ENCODE measurements around the gene FAM47C. TPM values are rescaled to one million over a fixed set of nuclear protein-coding genes. Genes with fewer than 3 reads are reported as not detected.
"Not testable (repeated sequence)": the region's sequence is repeated elsewhere in the genome, so short reads cannot be mapped to it uniquely, and the experiment has no call there.

FAM47C gene
- total RNA-seq, 4 donors from 2014 or later = not detected

- no peaks in the 10 kb centered on the region for H3K36me3 ChIP-seq
- TF ChIP-seq CTCF (IDR thresholded peaks at IDR 0.05) (no peak), POLR2A (IDR thresholded peaks at IDR 0.05) (no peak), POLR2AphosphoS5 (IDR thresholded peaks at IDR 0.05) (no peak), EP300 (IDR thresholded peaks at IDR 0.05; ENCODE audit: low read depth) (no peak)
- H3K27ac ChIP-seq = no peak overlapping the region
- 51% methylated on average over 4 of the region's 4 CpGs; no CpG with 5 or more reads in 1 of the 2 donors for WGBS, 2 donors (ENCODE audit: low coverage in 1 of 2)
- no peaks in the 10 kb centered on the region for H3K27me3 ChIP-seq
- H3K9me3 ChIP-seq = no peaks in the 10 kb centered on the region
- in situ Hi-C loops (cut with MboI; ENCODE audit: low pct_ligation_motif_present in 1 of 4, low pct_unique_long_range_greater_than_20kb in 1 of 4, low sequenced_read_pairs in 3 of 4) = no loop called here
- intact Hi-C loops (cut with DNase I; ENCODE audit: low total_unique reads) = no loop called here
- H3K4me3 ChIP-seq = no peak overlapping the region
- no peaks in the 10 kb centered on the region for H3K4me1 ChIP-seq
- no peak for DNase-seq
Observed at GRCh38 chrX:37047776-37048175, 39.6 kb downstream of the FAM47C start.

GRCh38 chrX:37057572-37057971, 49.4 kb downstream of the FAM47C start:
- H3K4me1 ChIP-seq; intact Hi-C loops (cut with DNase I; ENCODE audit: low total_unique reads); H3K9me3 ChIP-seq; H3K4me3 ChIP-seq; H3K36me3 ChIP-seq; in situ Hi-C loops (cut with MboI; ENCODE audit: low pct_ligation_motif_present in 1 of 4, low pct_unique_long_range_greater_than_20kb in 1 of 4, low sequenced_read_pairs in 3 of 4); DNase-seq; H3K27ac ChIP-seq; H3K27me3 ChIP-seq: not testable (repeated sequence)

- in situ Hi-C loops (cut with MboI; ENCODE audit: low pct_ligation_motif_present in 1 of 4, low pct_unique_long_range_greater_than_20kb in 1 of 4, low sequenced_read_pairs in 3 of 4) = no loop called here
Observed at GRCh38 chrX:37060999-37061398, 52.8 kb downstream of the FAM47C start.

More at GRCh38 chrX:37060999-37061398, 52.8 kb downstream of the FAM47C start:
- DNase-seq = no peak
- H3K4me3 ChIP-seq = no peak overlapping the region
- H3K4me1 ChIP-seq = no peaks in the 10 kb centered on the region
- no peaks in the 10 kb centered on the region for H3K36me3 ChIP-seq
- 0% methylated on average over 3 of the region's 3 CpGs; no CpG with 5 or more reads in 1 of the 2 donors for WGBS, 2 donors (ENCODE audit: low coverage in 1 of 2)
- TF ChIP-seq CTCF (IDR thresholded peaks at IDR 0.05) (peak; percentile 13 to 42 (median 25)), POLR2AphosphoS5 (IDR thresholded peaks at IDR 0.05) (no peak), EP300 (IDR thresholded peaks at IDR 0.05; ENCODE audit: low read depth) (no peak)
- no peak overlapping the region for H3K27ac ChIP-seq
- intact Hi-C loops (cut with DNase I; ENCODE audit: low total_unique reads) = no loop called here
- H3K27me3 ChIP-seq = no peaks in the 10 kb centered on the region
- no peaks in the 10 kb centered on the region for H3K9me3 ChIP-seq

Data from transverse colon (tissue), 4 donors.